ENCODE results near the gene EXOC4. TPM values are rescaled to one million over a fixed set of nuclear protein-coding genes. Genes with fewer than 3 reads are reported as not detected.

The EXOC4 gene
- total and polyA plus RNA-seq, 2 experiments from 2014 or later, result 23.9 to 51.7 TPM

- DNase-seq, result no peak
- no peak overlapping the region for H3K9ac ChIP-seq
- H3K36me3 ChIP-seq (ENCODE audit: low read depth), result no peaks in the 10 kb centered on the region
- H3K27me3 ChIP-seq (replicated peaks; ENCODE audit: insufficient read depth), result no peaks in the 10 kb centered on the region
- H3K9me3 ChIP-seq (ENCODE audit: low read depth), result no peaks in the 10 kb centered on the region
- no peak overlapping the region for H3K4me3 ChIP-seq
- no peaks in the 10 kb centered on the region for H4K20me1 ChIP-seq (ENCODE audit: insufficient read depth)
- WGBS, 2 experiments (ENCODE audit: low coverage in 1 of 2, low lambda C conversion rate in 2 of 2, missing lambda C conversion rate in 2 of 2), result 96 to 98% methylated on average over 8 of the region's 8 CpGs
- no peaks in the 10 kb centered on the region for H3F3A ChIP-seq (ENCODE audit: insufficient read depth)
- H3K4me1 ChIP-seq (ENCODE audit: insufficient read depth), result no peaks in the 10 kb centered on the region
- TF ChIP-seq EZH2phosphoT487 (IDR thresholded peaks at IDR 0.05; ENCODE audit: insufficient read depth, low read depth) (no peak), EZH2 (IDR thresholded peaks at IDR 0.05; ENCODE audit: insufficient read depth, poor library complexity, severe bottlenecking) (no peak)
- H3K4me2 ChIP-seq (ENCODE audit: unreplicated experiment), result no peak overlapping the region
- H3K9me2 ChIP-seq (ENCODE audit: insufficient read depth), result no peaks in the 10 kb centered on the region
- H3K27ac ChIP-seq, result no peak overlapping the region
- H2AFZ ChIP-seq, result no peak overlapping the region
- no peaks in the 10 kb centered on the region for H3K79me2 ChIP-seq (ENCODE audit: insufficient read depth)
- in situ Hi-C loops (cut with MboI), result no loop called here
Observed at GRCh38 chr7:133613250-133613790, 360.4 kb downstream of the EXOC4 start.

DNA sequence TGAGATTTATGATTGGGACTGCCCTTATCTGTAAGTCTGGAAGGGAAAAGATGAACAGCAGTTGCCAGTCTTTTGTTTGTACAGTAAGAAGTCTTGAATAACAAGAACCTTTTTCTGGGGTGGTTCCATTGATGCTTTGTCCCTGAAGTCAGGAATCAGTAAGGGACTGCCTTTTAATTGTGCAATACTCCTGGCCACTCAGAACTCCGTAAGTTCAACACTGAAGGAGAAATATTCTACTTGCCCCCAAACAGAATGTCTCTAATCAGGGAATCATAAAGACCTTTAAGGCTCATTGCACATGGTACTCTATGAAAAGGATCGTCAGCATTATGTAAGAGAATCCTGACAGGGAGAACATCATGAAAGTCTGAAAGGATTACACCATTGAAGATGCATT, 361.4 kb downstream of the EXOC4 start:
- Histone ChIP-seq H3K9me2 (ENCODE audit: insufficient read depth) (no peaks in the 10 kb centered on the region), H3K27me3 (replicated peaks; ENCODE audit: insufficient read depth) (no peaks in the 10 kb centered on the region), H3K79me2 (ENCODE audit: insufficient read depth) (no peaks in the 10 kb centered on the region), H3K4me2 (ENCODE audit: unreplicated experiment) (no peak overlapping the region), H3K36me3 (ENCODE audit: low read depth) (no peaks in the 10 kb centered on the region), H3K9ac (no peak overlapping the region), H3K4me1 (ENCODE audit: insufficient read depth) (no peaks in the 10 kb centered on the region), H3K4me3 (no peak overlapping the region), H3K27ac (no peak overlapping the region), H3K9me3 (ENCODE audit: low read depth) (no peaks in the 10 kb centered on the region), H4K20me1 (ENCODE audit: insufficient read depth) (no peaks in the 10 kb centered on the region), H2AFZ (no peak overlapping the region), H3F3A (ENCODE audit: insufficient read depth) (no peaks in the 10 kb centered on the region)
- in situ Hi-C loops (cut with MboI), result no loop called here
- DNase-seq, result no peak
- 97 to 100% methylated on average over 2 of the region's 2 CpGs for WGBS, 2 experiments (ENCODE audit: low coverage in 1 of 2, low lambda C conversion rate in 2 of 2, missing lambda C conversion rate in 2 of 2)
- TF ChIP-seq EZH2phosphoT487 (IDR thresholded peaks at IDR 0.05; ENCODE audit: insufficient read depth, low read depth) (no peak), EZH2 (IDR thresholded peaks at IDR 0.05; ENCODE audit: insufficient read depth, poor library complexity, severe bottlenecking) (no peak)

DNA sequence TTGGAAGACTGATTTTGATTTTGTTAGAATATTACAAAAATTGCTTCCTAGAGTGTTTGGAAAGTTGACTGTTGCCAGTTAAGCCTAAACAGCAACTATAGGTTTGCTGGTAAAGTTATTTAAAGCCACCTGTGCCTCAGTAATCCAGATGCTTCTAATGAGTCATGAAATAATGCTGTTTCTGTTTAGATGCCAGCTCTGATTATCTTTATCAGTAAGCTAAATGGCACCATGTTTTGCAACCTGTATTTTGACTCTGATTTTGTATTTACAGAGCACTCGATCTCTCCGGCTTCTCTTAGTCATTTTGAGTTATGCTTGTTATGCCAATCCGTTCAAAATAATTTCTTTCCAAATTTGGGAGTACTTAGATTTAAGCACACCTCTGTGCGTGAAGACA, 366.1 kb downstream of the EXOC4 start:
- H3K36me3 ChIP-seq (ENCODE audit: low read depth), result no peaks in the 10 kb centered on the region
- H3K4me2 ChIP-seq (ENCODE audit: unreplicated experiment), result no peak overlapping the region
- H3K79me2 ChIP-seq (ENCODE audit: insufficient read depth), result no peaks in the 10 kb centered on the region
- no peaks in the 10 kb centered on the region for H3K4me1 ChIP-seq (ENCODE audit: insufficient read depth)
- H2AFZ ChIP-seq, result no peak overlapping the region
- H3K4me3 ChIP-seq, result no peak overlapping the region
- WGBS, 2 experiments (ENCODE audit: low coverage in 1 of 2, low lambda C conversion rate in 2 of 2, missing lambda C conversion rate in 2 of 2), result 89 to 92% methylated on average over 4 of the region's 4 CpGs
- H3K9me2 ChIP-seq (ENCODE audit: insufficient read depth), result no peaks in the 10 kb centered on the region
- no peak overlapping the region for H3K27ac ChIP-seq
- in situ Hi-C loops (cut with MboI), result no loop called here
- DNase-seq, result no peak
- TF ChIP-seq EZH2phosphoT487 (IDR thresholded peaks at IDR 0.05; ENCODE audit: insufficient read depth, low read depth), result no peak
- no peak for TF ChIP-seq EZH2 (IDR thresholded peaks at IDR 0.05; ENCODE audit: insufficient read depth, poor library complexity, severe bottlenecking)
- H3K9ac ChIP-seq, result no peak overlapping the region
- H3F3A ChIP-seq (ENCODE audit: insufficient read depth), result no peaks in the 10 kb centered on the region
- no peaks in the 10 kb centered on the region for H3K9me3 ChIP-seq (ENCODE audit: low read depth)
- no peaks in the 10 kb centered on the region for H3K27me3 ChIP-seq (replicated peaks; ENCODE audit: insufficient read depth)
- H4K20me1 ChIP-seq (ENCODE audit: insufficient read depth), result no peaks in the 10 kb centered on the region

- no peak overlapping the region for H2AFZ ChIP-seq
- no peak overlapping the region for H3K4me2 ChIP-seq (ENCODE audit: unreplicated experiment)
- no peaks in the 10 kb centered on the region for H3K4me1 ChIP-seq (ENCODE audit: insufficient read depth)
- H3K79me2 ChIP-seq (ENCODE audit: insufficient read depth), result no peaks in the 10 kb centered on the region
- in situ Hi-C loops (cut with MboI), result no loop called here
- WGBS, 2 experiments (ENCODE audit: low coverage in 1 of 2, low lambda C conversion rate in 2 of 2, missing lambda C conversion rate in 2 of 2), result 84 to 92% methylated on average over 2 of the region's 2 CpGs
- DNase-seq, result no peak
- no peaks in the 10 kb centered on the region for H4K20me1 ChIP-seq (ENCODE audit: insufficient read depth)
- no peaks in the 10 kb centered on the region for H3K9me3 ChIP-seq (ENCODE audit: low read depth)
- H3K27me3 ChIP-seq (replicated peaks; ENCODE audit: insufficient read depth), result no peaks in the 10 kb centered on the region
- H3F3A ChIP-seq (ENCODE audit: insufficient read depth), result no peaks in the 10 kb centered on the region
- no peak overlapping the region for H3K4me3 ChIP-seq
- no peak overlapping the region for H3K27ac ChIP-seq
- no peaks in the 10 kb centered on the region for H3K9me2 ChIP-seq (ENCODE audit: insufficient read depth)
- no peak for TF ChIP-seq EZH2 (IDR thresholded peaks at IDR 0.05; ENCODE audit: insufficient read depth, poor library complexity, severe bottlenecking)
- no peak for TF ChIP-seq EZH2phosphoT487 (IDR thresholded peaks at IDR 0.05; ENCODE audit: insufficient read depth, low read depth)
- no peak overlapping the region for H3K9ac ChIP-seq
- no peaks in the 10 kb centered on the region for H3K36me3 ChIP-seq (ENCODE audit: low read depth)
Observed at GRCh38 chr7:133619491-133619890, 366.6 kb downstream of the EXOC4 start.

GRCh38 chr7:133623721-133624120, 370.8 kb downstream of the EXOC4 start:
- in situ Hi-C loops (cut with MboI), result no loop called here
- H3K9me3 ChIP-seq (ENCODE audit: low read depth), result no peaks in the 10 kb centered on the region
- no peaks in the 10 kb centered on the region for H3K79me2 ChIP-seq (ENCODE audit: insufficient read depth)
- no peak for TF ChIP-seq EZH2 (IDR thresholded peaks at IDR 0.05; ENCODE audit: insufficient read depth, poor library complexity, severe bottlenecking)
- TF ChIP-seq EZH2phosphoT487 (IDR thresholded peaks at IDR 0.05; ENCODE audit: insufficient read depth, low read depth), result no peak
- no peaks in the 10 kb centered on the region for H4K20me1 ChIP-seq (ENCODE audit: insufficient read depth)
- no peaks in the 10 kb centered on the region for H3K36me3 ChIP-seq (ENCODE audit: low read depth)
- H3K4me2 ChIP-seq (ENCODE audit: unreplicated experiment), result no peak overlapping the region
- no peak for DNase-seq
- no peak overlapping the region for H2AFZ ChIP-seq
- no peak overlapping the region for H3K4me3 ChIP-seq
- H3K27me3 ChIP-seq (replicated peaks; ENCODE audit: insufficient read depth), result no peaks in the 10 kb centered on the region
- no peak overlapping the region for H3K27ac ChIP-seq
- 97% methylated on average over 1 of the region's 1 CpG for WGBS, 2 experiments (ENCODE audit: low coverage in 1 of 2, low lambda C conversion rate in 2 of 2, missing lambda C conversion rate in 2 of 2)
- H3K9me2 ChIP-seq (ENCODE audit: insufficient read depth), result no peaks in the 10 kb centered on the region
- H3F3A ChIP-seq (ENCODE audit: insufficient read depth), result 0 out of 2 replicates have a peak, but pooled peaks cover 1% of the 10 kb centered on the region
- no peak overlapping the region for H3K9ac ChIP-seq
- H3K4me1 ChIP-seq (ENCODE audit: insufficient read depth), result no peaks in the 10 kb centered on the region
